A549 (cell line): ENCODE results near the gene TNNT2. TPM values are rescaled to one million over a fixed set of nuclear protein-coding genes. Genes with fewer than 3 reads are reported as not detected.
A peak's percentile ranks its signal among the peaks of the same experiment; 100 is the strongest.

ENCODE experiments used
- ATAC-seq, 2 experiments: fragments of 200-7000 bp in 1 of 2; fragments of >200 bp in 1 of 2; cut with Nextera tagmentation in 1 of 2; cut with Tn5 transposase in 1 of 2; 3 replicates each; pipeline versions ENCODE4 v1.8.0 to v1.9.1; 2018 to 2020; ENCODE audit warnings: mild to moderate bottlenecking in 1 of 2, moderate library complexity in 1 of 2
- CTCF ChIA-PET: fragments of 300-600 bp; sonication (Branson Sonifier 250); formaldehyde crosslinking; extraction: SDS; loops from one replicate; lab custom pipeline; 2021; ENCODE audit warnings: antibody characterized with exemption, inconsistent platforms; lab: Yijun Ruan, JAX
- POLR2A ChIA-PET: fragments of 350-600 bp; formaldehyde crosslinking; extraction: SDS; loops from one replicate; lab custom pipeline; 2021; ENCODE audit warnings: antibody characterized with exemption, inconsistent platforms; lab: Yijun Ruan, JAX
- DNase-seq, 2 experiments: peaks; one replicate each; pipeline versions ENCODE4 v3.0.0 to v3.0.0-alpha.2; 2011 to 2016; ENCODE audit warnings: low read depth in 1 of 2, low spot score in 1 of 2
- FAIRE-seq: peaks from 2 replicates; lab custom pipeline; 2011; peaks lifted over from hg19 to GRCh38; lab: Jason Lieb, UNC
- H3K27ac ChIP-seq, 2 experiments: fragments of >200 bp; sonication (Bioruptor Twin); formaldehyde crosslinking; 3 replicates each; pipeline ENCODE4 v1.5.1; 2016 to 2017
- H3K4me1 ChIP-seq: fragments of >200 bp; sonication (Bioruptor Twin); formaldehyde crosslinking; 3 replicates; pipeline ENCODE4 v1.6.1; 2016
- H3K4me2 ChIP-seq: fragments of >200 bp; sonication (Bioruptor Twin); formaldehyde crosslinking; 3 replicates; pipeline ENCODE4 v1.6.1; 2016
- H3K4me3 ChIP-seq: fragments of >200 bp; sonication (Bioruptor Twin); formaldehyde crosslinking; 3 replicates; pipeline ENCODE4 v1.5.1; 2016
- H3K9me3 ChIP-seq: fragments of >200 bp; sonication (Bioruptor Twin); formaldehyde crosslinking; 3 replicates; pipeline ENCODE4 v1.6.1; 2016
- CBX2 ChIP-seq: fragments of 200-600 bp; sonication (generic); IDR thresholded peaks from 2 replicates; pipeline ENCODE4 v1.6.1; 2016; ENCODE audit warnings: low read depth, mild to moderate bottlenecking, borderline replicate concordance
- CEBPB ChIP-seq, 2 experiments: fragments of >200 bp in 1 of 2; sonication (Bioruptor Twin) in 1 of 2; formaldehyde crosslinking in 1 of 2; IDR thresholded peaks; 2 replicates each; pipeline ENCODE4 v1.6.1; 2012 to 2016
- CHD4 ChIP-seq: fragments of 200-600 bp; sonication (generic); IDR thresholded peaks from 2 replicates; pipeline ENCODE4 v1.6.1; 2016; ENCODE audit warnings: antibody characterized with exemption, mild to moderate bottlenecking, borderline replicate concordance
- EHMT2 ChIP-seq: fragments of 200-600 bp; sonication (generic); IDR thresholded peaks from 2 replicates; pipeline ENCODE4 v1.6.1; 2016; ENCODE audit warnings: antibody characterized with exemption, low read depth, mild to moderate bottlenecking, moderate library complexity
- EP300 ChIP-seq, 2 experiments: fragments of >200 bp; sonication (Bioruptor Twin); formaldehyde crosslinking; IDR thresholded peaks; 2 replicates in 1 of 2; 3 replicates in 1 of 2; pipeline ENCODE4 v1.6.1; 2016 to 2017
- FOSB ChIP-seq: fragments of 250-450 bp; sonication (Bioruptor Pico); IDR thresholded peaks from 2 replicates; pipeline ENCODE4 v1.5.0; 2020; ENCODE audit warnings: mild to moderate bottlenecking, moderate library complexity
- FOXS1 ChIP-seq: fragments of 250-450 bp; sonication (Bioruptor Pico); IDR thresholded peaks from 2 replicates; pipeline ENCODE4 v1.5.0; 2020; ENCODE audit warnings: mild to moderate bottlenecking, moderate library complexity
- GATA3 ChIP-seq: IDR thresholded peaks from 2 replicates; pipeline ENCODE4 v1.6.1; 2012; ENCODE audit warnings: borderline replicate concordance
- HDAC2 ChIP-seq: fragments of 200-600 bp; sonication (generic); IDR thresholded peaks from 2 replicates; pipeline ENCODE4 v1.6.1; 2016
- HEYL ChIP-seq: fragments of 250-450 bp; sonication (Bioruptor Pico); IDR thresholded peaks from 2 replicates; pipeline ENCODE4 v1.8.0; 2021; ENCODE audit warnings: mild to moderate bottlenecking, moderate library complexity
- MAFK ChIP-seq: fragments of 450-650 bp; IDR thresholded peaks from 2 replicates; pipeline ENCODE4 v1.6.1; 2014; ENCODE audit not compliant: partially characterized antibody
- NFE2L2 ChIP-seq: fragments of 150-350 bp; conservative IDR thresholded peaks from 2 replicates; pipeline ENCODE4 v1.6.1; 2014; ENCODE audit warnings: low read length
- NR3C1 ChIP-seq: fragments of >200 bp; sonication (Bioruptor Twin); formaldehyde crosslinking; IDR thresholded peaks from 3 replicates; pipeline ENCODE4 v1.6.1; 2017
- POLR2AphosphoS2 ChIP-seq: conservative IDR thresholded peaks from 2 replicates; pipeline ENCODE4 v1.6.1; 2012; ENCODE audit warnings: low read length, improper control_type of control experiment, inconsistent platforms
- RAD21 ChIP-seq, 2 experiments: fragments of >200 bp in 1 of 2; sonication (Bioruptor Twin) in 1 of 2; formaldehyde crosslinking in 1 of 2; IDR thresholded peaks in 1 of 2; conservative IDR thresholded peaks in 1 of 2; 2 replicates in 1 of 2; 3 replicates in 1 of 2; pipeline ENCODE4 v1.6.1; 2012 to 2018; ENCODE audit warnings: inconsistent platforms in 1 of 2
- RCOR1 ChIP-seq: fragments of 150-350 bp; IDR thresholded peaks from 2 replicates; pipeline ENCODE4 v1.6.1; 2014; ENCODE audit warnings: antibody characterized with exemption, low read length, low read depth
- RFX5 ChIP-seq: fragments of 450-650 bp; IDR thresholded peaks from 2 replicates; pipeline ENCODE4 v1.7.1; 2014; ENCODE audit warnings: antibody characterized with exemption, mild to moderate bottlenecking, moderate library complexity
- SMC3 ChIP-seq: fragments of >200 bp; sonication (Bioruptor Twin); formaldehyde crosslinking; IDR thresholded peaks from 3 replicates; pipeline ENCODE4 v1.6.1; 2018; ENCODE audit warnings: inconsistent platforms
- SREBF2 ChIP-seq: fragments of 450-650 bp; IDR thresholded peaks from 2 replicates; pipeline ENCODE4 v1.6.1; 2014; ENCODE audit warnings: mild to moderate bottlenecking, moderate library complexity
- TFCP2L1 ChIP-seq: fragments of 250-450 bp; sonication (Bioruptor Pico); IDR thresholded peaks from 2 replicates; pipeline ENCODE4 v1.5.0; 2021; ENCODE audit warnings: mild to moderate bottlenecking
- ZFP36 ChIP-seq: fragments of 450-650 bp; IDR thresholded peaks from 2 replicates; pipeline ENCODE4 v1.6.1; 2014; ENCODE audit warnings: borderline replicate concordance; ENCODE audit not compliant: partially characterized antibody
- WGBS: methylation state at CpG from one replicate; pipeline ENCODE4 v1.1.6; 2017; ENCODE audit errors: missing lambda C conversion rate; 5-methylcytosine and 5-hydroxymethylcytosine counted together
- polyA plus RNA-seq, 4 experiments: library from polyadenylated mRNA; depleted of rRNA in 3 of 4; stranded (reverse); fragments of >200 nt; fragmentation: RNase III in 1 of 4; extraction: RNeasy Plus Mini Kit Qiagen cat#74134 plus additional on column Dnase treatment in 1 of 4; gene quantifications; 2 replicates in 3 of 4; 3 replicates in 1 of 4; pipeline ENCODE4 v1.2.3, GENCODE V29; 2011 to 2017
- TF ChIP-seq, protein P1 (sequence below): fragments of >200 bp; sonication (Bioruptor Twin); formaldehyde crosslinking; IDR thresholded peaks from 3 replicates; pipeline ENCODE4 v1.5.1; 2016
- TF ChIP-seq, protein P2 (sequence below): fragments of 250-450 bp; sonication (Bioruptor Pico); IDR thresholded peaks from 2 replicates; pipeline ENCODE4 v1.5.0; 2021; ENCODE audit warnings: mild to moderate bottlenecking, moderate library complexity, borderline replicate concordance
- TF ChIP-seq, protein P3 (sequence below): fragments of >200 bp; sonication (Bioruptor Twin); formaldehyde crosslinking; IDR thresholded peaks from 2 replicates; pipeline ENCODE4 v1.6.1; 2016

TNNT2 gene
- polyA plus RNA-seq, 2 of the 4 experiments (the other 2 are of a cell fraction): 0.09 TPM; not detected in 1

DNA sequence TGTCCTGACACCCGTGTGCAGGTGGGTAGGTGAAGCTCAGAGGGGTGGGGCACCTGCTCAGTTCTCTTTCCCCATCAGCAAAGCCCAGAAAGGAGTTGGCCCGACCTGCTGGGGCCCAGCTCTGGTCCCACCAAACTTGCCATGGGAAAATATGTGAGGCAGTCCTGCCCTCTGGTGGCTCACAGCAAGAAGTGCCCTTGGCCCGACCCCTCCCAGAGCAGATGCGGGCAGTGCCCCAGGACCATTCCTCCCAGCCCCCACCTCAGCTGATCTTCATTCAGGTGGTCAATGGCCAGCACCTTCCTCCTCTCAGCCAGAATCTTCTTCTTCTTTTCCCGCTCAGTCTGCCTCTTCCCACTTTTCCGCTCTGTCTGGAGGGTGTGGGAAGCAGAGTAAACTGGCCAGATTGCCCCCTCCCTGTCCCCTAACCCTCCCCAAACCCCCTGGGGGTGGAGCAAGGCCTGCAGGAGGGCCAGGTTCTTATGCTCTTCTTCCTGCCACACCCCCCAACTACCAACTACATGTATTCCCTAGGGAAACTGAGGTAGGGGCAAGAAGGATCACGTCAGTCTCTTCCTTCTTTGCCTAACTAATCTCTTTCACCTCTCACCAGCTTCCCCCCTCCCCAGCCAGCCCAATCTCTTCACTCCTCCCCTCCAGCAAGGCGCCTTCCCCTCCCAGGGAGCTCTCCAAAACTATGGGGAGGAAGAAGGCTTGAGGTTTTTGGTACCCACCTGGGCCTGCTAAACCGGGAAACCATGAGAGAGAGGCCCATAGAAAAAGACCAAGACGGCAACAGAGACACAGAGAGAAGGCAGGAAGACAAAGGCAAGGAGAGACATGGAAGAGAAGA, 15.6 kb downstream of the TNNT2 start:
- ATAC-seq (peak; percentile 75 to 91; a peak in 5 of 6 replicates), FAIRE-seq (no peak), DNase-seq (peak; percentile 47 to 96)
- Histone ChIP-seq H3K27ac (peak overlapping the region in 1 of 2 experiments; percentile 50; a peak in 3 of 6 replicates), H3K4me2 (no peak overlapping the region), H3K4me1 (no peaks in the 10 kb centered on the region; the same call in 2 of the 3 replicates), H3K4me3 (no peak overlapping the region), H3K9me3 (no peaks in the 10 kb centered on the region)
- WGBS: 34% methylated on average over 10 of the region's 10 CpGs
- ChIA-PET CTCF (interaction anchor here (0.6 to 17.3 kb wide), 68 partner anchors 9 to 517 kb away, joined by 3 to 480 read pairs (median 6); partner anchors contain the start of genes CSRP1 and TNNT2), POLR2A (no interaction called here)
- TF ChIP-seq CEBPB (IDR thresholded peaks at IDR 0.05) (no peak), NR3C1 (no peak), SMC3 (peak; percentile 99), RAD21 (conservative IDR thresholded peaks at IDR 0.05 in 1 of 2, IDR thresholded peaks at IDR 0.05 in 1 of 2) (peak; percentile 96 to 99), POLR2AphosphoS2 (no peak)
- TF ChIP-seq, protein P1, sequence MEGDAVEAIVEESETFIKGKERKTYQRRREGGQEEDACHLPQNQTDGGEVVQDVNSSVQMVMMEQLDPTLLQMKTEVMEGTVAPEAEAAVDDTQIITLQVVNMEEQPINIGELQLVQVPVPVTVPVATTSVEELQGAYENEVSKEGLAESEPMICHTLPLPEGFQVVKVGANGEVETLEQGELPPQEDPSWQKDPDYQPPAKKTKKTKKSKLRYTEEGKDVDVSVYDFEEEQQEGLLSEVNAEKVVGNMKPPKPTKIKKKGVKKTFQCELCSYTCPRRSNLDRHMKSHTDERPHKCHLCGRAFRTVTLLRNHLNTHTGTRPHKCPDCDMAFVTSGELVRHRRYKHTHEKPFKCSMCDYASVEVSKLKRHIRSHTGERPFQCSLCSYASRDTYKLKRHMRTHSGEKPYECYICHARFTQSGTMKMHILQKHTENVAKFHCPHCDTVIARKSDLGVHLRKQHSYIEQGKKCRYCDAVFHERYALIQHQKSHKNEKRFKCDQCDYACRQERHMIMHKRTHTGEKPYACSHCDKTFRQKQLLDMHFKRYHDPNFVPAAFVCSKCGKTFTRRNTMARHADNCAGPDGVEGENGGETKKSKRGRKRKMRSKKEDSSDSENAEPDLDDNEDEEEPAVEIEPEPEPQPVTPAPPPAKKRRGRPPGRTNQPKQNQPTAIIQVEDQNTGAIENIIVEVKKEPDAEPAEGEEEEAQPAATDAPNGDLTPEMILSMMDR: peak; percentile 91

DNA sequence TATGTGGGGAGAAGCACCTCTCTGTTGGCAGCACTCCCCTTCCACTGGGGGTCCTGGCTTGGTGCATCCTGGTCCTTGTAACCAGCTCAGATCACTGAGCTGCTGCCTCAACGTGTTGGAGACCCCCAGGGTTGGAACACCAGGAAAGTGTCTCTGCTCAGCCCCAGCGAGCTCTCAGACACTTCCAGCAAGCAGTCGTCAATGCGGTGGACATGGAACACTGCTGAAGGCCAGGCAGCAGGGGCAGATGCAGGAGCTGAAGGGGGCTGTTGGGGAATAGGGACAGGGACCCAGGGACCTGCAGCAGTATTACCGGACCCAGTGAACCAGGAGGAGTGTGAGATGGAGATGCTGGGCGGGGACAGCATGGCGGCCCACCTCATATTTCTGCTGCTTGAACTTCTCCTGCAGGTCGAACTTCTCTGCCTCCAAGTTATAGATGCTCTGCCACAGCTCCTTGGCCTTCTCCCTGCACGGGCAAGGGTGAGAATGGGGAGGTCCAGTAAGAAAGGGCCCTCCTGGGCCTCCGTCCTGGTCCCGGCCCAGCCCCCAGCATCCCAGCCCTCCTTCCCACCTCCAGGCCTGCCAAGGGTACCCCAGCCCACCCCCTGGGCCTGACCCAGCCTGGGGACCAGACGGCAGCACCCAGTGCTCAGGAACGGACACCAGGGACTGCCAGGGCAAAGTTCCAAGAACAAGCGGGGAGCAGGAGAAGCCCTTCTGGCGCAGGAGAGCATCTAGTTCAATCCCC, 16.4 kb downstream of the TNNT2 start:
- DNase-seq: no peak
- ATAC-seq: peak in 1 of 2 experiments; percentile 33; a peak in 3 of 6 replicates
- POLR2A ChIA-PET: no interaction called here
- no peak overlapping the region for H3K4me2 ChIP-seq
- H3K27ac ChIP-seq: 0 out of 6 replicates have a peak overlapping the region, but pooled peaks of 1 of the 2 experiments have one; percentile 50
- H3K9me3 ChIP-seq: no peaks in the 10 kb centered on the region
- CTCF ChIA-PET: interaction anchor here (0.6 to 17.3 kb wide), 68 partner anchors 8 to 516 kb away, joined by 3 to 480 read pairs (median 6); partner anchors contain the start of genes CSRP1 and TNNT2
- TF ChIP-seq SREBF2 (no peak), EP300 (IDR thresholded peaks at IDR 0.05) (no peak), HDAC2 (no peak), CBX2 (no peak), ZFP36 (no peak), CHD4 (no peak), HEYL (CRISPR knock-in tag) (no peak), RCOR1 (no peak), NFE2L2 (no peak), EHMT2 (no peak), FOSB (CRISPR knock-in tag) (no peak), POLR2AphosphoS2 (no peak), FOXS1 (CRISPR knock-in tag) (no peak), GATA3 (no peak), TFCP2L1 (CRISPR knock-in tag) (no peak), RAD21 (conservative IDR thresholded peaks at IDR 0.05 in 1 of 2, IDR thresholded peaks at IDR 0.05 in 1 of 2) (no peak), MAFK (no peak), RFX5 (no peak)
- TF ChIP-seq, protein P2, sequence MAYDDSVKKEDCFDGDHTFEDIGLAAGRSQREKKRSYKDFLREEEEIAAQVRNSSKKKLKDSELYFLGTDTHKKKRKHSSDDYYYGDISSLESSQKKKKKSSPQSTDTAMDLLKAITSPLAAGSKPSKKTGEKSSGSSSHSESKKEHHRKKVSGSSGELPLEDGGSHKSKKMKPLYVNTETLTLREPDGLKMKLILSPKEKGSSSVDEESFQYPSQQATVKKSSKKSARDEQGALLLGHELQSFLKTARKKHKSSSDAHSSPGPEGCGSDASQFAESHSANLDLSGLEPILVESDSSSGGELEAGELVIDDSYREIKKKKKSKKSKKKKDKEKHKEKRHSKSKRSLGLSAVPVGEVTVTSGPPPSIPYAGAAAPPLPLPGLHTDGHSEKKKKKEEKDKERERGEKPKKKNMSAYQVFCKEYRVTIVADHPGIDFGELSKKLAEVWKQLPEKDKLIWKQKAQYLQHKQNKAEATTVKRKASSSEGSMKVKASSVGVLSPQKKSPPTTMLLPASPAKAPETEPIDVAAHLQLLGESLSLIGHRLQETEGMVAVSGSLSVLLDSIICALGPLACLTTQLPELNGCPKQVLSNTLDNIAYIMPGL: no peak
- TF ChIP-seq, protein P3, sequence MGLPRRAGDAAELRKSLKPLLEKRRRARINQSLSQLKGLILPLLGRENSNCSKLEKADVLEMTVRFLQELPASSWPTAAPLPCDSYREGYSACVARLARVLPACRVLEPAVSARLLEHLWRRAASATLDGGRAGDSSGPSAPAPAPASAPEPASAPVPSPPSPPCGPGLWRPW: no peak
- no peaks in the 10 kb centered on the region; the same call in 2 of the 3 replicates for H3K4me1 ChIP-seq
- H3K4me3 ChIP-seq: no peak overlapping the region
- FAIRE-seq: no peak
- WGBS: 75% methylated on average over 14 of the region's 15 CpGs
